Amygdala (tissue), 56 donors: ENCODE measurements around the gene TNS1.
A peak's percentile ranks its signal among the peaks of the same experiment; 100 is the strongest.

Experiments
- DNase-seq, 56 donors: peaks; one replicate each; lab custom pipeline; 2025; lab: John Stamatoyannopoulos, UW

Gene TNS1

GRCh38 chr2:217922101-217923006 lies 80.4 kb downstream of the TNS1 start:
- peak in 5 of 56 donors; percentile 11 to 28 (median 22) for DNase-seq

DNA sequence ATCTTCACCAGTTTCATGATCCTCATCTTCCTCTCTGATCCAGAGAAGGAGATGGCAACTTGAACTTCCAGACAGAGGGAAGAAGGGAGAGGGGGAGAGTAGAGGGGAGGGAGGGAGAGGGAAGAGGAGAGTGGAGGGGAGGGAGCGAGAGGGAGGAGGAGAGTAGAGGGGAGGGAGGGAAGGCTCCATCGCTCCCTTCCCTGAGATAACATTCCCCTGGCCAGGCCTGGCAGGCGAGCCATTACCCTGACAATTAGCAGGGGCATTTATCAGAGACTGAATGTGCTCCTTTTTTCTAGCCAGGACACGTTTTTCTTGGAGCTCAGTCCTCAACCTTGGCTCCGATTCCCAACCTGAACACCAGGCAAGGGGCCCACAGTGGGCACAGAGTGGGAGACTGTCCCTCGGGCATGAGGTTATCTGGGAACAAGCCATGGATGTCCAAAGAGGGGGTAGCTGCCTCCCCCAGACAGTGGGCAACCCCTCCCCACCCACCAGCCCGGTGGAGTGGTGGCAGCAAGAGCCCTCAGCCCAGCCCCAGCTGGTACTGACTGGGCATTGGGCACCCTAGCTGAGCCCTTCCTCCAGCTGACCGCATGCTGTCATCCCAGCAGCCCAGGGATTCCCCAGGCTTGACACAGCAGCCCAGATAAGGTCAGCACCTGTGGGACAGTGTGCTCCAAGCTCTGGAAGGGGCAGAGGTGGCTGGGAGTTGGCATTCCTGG lies 81.8 kb downstream of the TNS1 start:
- peak in 5 of 56 donors; percentile 9 to 32 (median 24) for DNase-seq

DNA sequence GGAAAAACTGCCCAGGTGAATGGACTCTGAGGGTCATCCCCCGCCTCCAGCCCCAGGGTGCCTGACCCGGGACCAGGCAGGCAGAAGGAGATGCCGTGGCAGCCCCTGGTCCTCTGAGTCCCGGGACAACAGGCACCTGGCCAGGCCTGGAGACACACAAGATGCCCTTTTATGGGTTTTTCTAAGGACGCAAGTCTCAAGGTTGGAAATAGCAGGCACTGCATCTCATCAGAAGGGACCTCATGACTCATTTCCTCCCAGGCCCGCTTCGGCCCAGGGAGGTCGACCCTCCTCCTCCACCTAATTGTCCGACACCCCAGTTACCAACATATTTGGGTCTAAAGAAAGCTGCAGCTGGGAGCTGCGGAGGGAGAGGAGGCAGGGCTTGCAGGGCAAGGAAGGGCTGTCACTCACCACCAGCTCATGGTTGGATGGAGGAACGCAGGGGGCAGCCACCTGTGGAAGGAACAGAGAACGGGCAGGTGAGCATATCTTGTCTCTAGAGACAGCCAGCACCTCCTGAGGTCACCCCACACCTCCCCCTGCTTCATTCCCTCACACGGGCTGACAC lies 82.9 kb downstream of the TNS1 start:
- DNase-seq, result no peak

GRCh38 chr2:217919204-217919603 lies 83.6 kb downstream of the TNS1 start:
- no peak for DNase-seq

DNA sequence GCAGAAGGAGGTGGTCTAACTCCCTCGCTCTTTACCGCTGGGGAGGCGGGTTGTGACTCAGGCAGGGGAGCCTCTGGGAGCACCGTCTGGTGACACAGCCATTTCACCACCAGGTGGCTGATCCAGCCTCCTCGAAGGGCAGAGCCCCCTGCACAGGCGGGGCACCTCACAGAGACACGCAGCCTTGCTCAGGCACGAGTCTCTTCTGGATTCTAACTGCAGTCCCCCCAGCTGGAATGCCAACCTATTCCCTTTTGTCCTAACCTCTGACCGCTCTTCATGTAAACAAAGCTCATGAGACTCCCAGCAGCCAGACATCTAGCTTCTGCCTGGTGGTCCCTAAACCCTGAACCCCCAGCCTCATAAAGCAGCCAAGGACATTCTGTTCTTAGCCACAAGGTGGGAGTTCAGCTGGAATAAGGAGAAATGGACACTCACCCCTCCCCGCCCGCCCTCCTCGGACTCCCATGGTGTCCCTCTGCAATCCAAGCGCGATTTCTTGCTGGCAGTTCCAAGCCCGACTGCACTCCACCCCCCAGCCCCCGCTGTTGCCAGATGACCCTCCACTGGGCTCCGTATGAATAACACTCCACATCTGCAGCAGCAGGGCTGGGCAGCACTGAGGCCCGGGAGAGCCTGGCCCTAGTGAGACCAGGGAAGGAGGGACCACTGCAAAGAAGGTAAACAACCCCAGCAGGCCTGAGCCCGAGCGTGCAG lies 84.3 kb downstream of the TNS1 start:
- peak in 4 of 56 donors; percentile 22 to 31 (median 26) for DNase-seq

DNA sequence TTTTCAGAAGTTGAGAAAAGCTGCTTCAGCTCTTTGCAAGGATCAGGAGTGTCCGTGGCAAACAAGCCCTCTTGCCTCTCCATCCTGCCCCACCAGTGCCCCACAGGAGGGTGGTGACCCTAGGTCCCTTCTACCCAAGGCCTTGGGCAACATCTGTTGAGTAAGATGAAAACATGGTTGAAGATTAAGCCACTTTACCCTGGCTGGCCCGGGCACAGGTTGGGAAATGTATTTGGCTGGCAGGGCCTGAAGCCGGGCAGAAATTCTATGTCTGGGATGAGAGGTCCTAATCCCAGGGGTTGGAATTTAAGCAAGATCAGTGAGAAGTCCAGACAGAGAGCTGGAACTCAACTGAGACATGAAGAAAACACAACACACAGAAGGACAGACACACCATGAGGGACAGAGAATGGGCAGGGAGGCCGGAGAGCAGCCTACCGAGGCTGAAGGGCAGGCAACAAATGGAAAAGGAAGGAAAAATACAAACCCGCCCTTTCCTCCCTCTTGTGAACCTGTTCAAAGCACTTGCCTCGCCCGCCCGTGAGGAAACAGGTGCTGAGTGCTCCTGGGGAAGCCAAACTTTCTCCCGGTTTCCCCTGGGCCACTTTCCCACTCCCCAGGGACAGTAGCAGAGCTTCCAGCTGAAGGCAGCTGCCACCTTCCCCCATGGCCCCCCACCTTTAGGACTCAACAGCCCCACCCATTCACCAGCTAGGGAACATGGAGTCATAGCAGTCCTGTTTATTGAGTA lies 86.1 kb downstream of the TNS1 start:
- DNase-seq, result no peak

DNA sequence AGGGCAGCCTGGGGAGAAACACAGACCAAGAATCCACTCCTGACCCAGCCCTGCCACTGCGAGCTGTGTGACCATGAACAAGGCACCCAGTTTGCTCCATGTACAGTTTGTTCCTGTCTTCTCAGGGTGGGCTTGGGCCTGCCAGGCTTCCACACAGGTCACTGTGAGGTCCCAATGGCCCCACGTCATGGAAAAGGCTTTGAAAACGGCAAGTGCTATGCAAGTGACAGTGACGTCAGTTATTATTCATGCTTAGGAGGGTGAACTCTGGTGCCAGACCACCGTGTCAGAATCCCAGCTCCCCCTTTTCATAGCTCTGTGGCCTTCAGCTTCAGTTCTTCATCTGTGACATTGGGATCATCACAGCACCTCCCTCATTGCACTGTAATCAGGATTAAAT lies 87.1 kb downstream of the TNS1 start:
- no peak for DNase-seq

DNA sequence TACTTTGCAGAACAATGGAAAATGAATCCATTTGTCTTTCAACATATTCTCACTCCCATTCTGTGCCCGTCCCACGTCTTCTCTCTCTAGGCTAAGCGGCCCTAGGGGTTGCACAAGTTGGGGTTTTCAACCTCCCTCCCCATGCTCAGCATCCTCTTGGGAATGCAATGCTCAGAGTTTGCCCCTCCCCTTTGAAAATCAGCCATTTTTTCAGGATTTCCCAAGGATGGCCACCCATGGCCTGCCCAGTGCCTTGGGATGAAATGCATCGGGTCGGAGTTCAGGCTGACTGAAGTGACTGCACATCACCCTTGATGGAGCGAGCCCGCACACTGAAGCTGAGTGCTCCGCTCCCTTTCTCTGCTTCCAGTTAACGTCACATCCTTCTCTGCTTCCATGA lies 87.9 kb downstream of the TNS1 start:
- DNase-seq, result no peak

DNA sequence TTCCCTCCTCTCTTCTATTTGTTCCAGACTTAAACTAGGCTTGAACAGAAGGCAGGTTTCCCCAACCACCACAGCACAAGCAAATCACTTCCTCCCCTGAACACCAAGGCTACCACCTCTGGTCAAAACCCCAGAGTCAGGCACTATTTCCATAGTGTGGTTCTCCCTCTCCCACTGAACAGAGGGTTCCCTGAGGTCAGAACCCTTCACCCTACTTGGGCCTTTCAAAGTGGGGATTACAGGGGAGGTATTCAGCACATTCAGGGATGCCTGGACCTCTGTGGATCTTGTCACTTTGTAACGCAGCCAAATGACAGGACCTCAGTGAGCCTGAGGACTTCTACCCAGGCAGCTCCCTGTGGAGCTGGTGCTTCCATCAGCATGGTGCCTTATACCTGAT lies 88.7 kb downstream of the TNS1 start:
- no peak for DNase-seq

- peak in 1 of 56 donors; percentile 17 for DNase-seq
These were observed 89.4 kb downstream of the TNS1 start for GRCh38 chr2:217913436-217913835.

GRCh38 chr2:217912098-217913024 lies 90.4 kb downstream of the TNS1 start:
- no peak for DNase-seq

- DNase-seq, result no peak
These were observed 91.3 kb downstream of the TNS1 start for GRCh38 chr2:217911283-217912097.

DNA sequence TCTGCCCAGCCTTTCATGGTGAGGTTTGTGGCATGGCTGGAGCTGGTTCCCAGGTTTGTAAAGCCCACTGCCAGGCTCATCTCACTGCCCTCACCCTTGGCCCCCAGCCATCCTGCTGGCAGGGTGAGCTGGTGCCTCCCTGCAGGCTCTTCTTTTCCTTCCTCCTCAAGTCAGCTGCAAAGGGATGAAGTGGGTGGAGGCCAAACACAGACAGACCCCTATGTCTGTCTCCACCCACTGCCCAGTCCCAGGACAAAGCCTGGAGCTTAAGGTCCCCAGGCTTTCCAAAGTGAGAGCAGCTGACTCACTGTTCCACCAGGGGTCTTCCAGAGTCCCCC lies 92.0 kb downstream of the TNS1 start:
- no peak for DNase-seq

DNA sequence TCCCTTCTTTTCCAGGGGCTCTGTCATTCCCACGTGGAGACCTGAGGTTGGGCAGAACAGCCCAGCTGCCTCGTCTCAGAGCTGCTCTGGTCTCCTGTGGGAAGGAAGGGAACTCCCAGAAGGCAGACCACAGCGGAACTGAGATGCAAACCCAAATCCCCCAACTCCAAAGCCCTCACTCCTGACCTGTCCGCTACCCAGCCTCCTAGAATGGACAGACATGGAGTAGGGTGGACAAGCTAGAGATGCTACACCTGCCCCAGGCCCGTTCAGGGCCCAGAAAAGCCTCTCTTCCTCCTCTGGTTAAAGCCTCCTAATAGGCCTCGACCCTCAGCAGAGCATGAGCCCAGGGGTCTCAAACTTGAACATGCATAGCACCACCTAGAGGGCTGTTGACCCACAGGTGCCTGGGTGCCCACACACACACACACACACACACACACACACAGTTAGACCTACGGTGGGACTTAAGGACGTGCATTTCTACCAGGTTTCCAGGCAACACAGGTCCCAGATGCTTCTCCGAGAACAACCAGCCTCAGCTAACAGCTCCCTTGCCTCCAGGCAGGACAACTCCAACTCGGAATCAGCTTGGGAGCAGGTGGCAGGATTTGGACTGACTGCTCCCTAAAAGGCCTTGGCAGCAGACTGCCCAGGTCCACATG lies 93.5 kb downstream of the TNS1 start:
- DNase-seq, result no peak

DNA sequence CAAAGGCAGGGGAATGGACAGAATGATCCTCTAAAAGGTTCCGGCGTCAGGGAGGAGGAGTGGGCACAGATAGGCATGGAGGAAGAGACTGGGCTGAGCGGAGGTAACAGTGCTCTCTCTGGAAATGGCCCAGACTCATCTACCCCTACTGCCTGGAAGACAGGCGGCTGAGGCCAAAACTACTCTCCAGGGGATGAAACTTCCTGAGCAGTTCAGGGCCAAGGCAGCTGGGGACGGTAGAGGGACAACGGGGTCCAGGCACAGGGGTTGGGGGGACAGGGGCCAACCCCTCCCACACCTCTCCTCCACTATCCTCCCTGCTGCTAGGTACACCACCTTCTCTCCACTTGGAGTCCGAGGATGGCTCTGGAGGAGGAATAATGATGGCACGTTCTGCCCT lies 94.3 kb downstream of the TNS1 start:
- DNase-seq, result no peak

- DNase-seq, result no peak
These were observed 95.5 kb downstream of the TNS1 start for GRCh38 chr2:217907266-217907665.

DNA sequence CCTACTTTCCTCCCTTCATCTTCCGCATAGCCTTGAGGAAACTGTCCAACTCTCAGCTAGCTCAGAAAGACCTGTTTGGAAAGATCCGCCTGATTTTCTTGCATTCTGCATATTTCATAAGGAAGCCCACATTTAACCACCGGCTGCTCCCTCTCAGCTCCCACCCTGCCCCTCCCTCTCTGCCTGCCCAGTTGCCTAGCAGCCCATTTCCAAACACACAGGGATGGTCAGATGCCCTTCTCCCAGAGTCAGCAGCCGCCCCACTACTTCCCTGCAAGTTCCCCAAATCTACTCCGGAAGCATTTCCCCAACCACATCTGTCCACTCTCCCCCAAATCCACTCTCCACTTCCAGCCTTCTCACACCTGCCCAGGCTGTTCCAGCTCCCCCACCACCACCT lies 96.0 kb downstream of the TNS1 start:
- DNase-seq, result no peak

DNA sequence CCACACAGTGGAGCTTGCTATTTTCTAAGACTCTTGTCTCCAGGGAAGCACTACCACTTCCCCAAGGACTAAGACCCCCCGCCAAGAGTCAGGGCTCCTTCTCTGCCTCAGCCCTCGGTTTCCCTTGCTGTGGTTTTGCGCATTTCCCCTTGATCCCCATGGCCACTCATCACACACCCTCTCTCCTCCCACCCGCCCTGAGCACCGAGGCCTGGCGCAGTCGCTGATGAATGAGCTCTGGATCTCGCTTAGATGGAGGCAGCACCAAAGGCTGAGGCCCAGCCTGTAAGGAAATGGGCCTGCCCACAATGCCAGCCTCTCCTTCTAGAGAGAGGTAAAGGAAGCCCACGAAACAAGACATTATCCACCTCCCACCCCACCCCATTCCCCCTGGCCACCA lies 96.9 kb downstream of the TNS1 start:
- peak in 1 of 56 donors; percentile 20 for DNase-seq
